ENCODE data around the gene H3-3A.

The H3-3A gene

GRCh38 chr1:226033582-226033981 lies 28.9 kb upstream of the H3-3A start:
- Histone ChIP-seq H3K4me1 (ENCODE audit: insufficient read depth, poor library complexity, severe bottlenecking) (no peaks in the 10 kb centered on the region), H3K27ac (ENCODE audit: poor library complexity, severe bottlenecking) (no peak overlapping the region), H3K36me3 (ENCODE audit: low read depth) (no peaks in the 10 kb centered on the region), H3K4me3 (ENCODE audit: severe bottlenecking) (no peak overlapping the region), H3K9me3 (ENCODE audit: severe bottlenecking) (no peaks in the 10 kb centered on the region), H3K27me3 (ENCODE audit: insufficient read depth, poor library complexity, severe bottlenecking) (no peaks in the 10 kb centered on the region)
- ATAC-seq (ENCODE audit: low read depth) (no peak), DNase-seq (ENCODE audit: low spot score) (no peak)
- TF ChIP-seq CTCF (IDR thresholded peaks at IDR 0.05; ENCODE audit: poor library complexity, severe bottlenecking): no peak

- Histone ChIP-seq H3K4me1 (ENCODE audit: insufficient read depth, poor library complexity, severe bottlenecking) (no peaks in the 10 kb centered on the region), H3K9me3 (ENCODE audit: severe bottlenecking) (no peaks in the 10 kb centered on the region), H3K27me3 (ENCODE audit: insufficient read depth, poor library complexity, severe bottlenecking) (no peaks in the 10 kb centered on the region), H3K36me3 (ENCODE audit: low read depth) (no peaks in the 10 kb centered on the region), H3K4me3 (ENCODE audit: severe bottlenecking) (no peak overlapping the region), H3K27ac (ENCODE audit: poor library complexity, severe bottlenecking) (no peak overlapping the region)
- no peak for DNase-seq (ENCODE audit: low spot score)
- no peak for ATAC-seq (ENCODE audit: low read depth)
- no peak for TF ChIP-seq CTCF (IDR thresholded peaks at IDR 0.05; ENCODE audit: poor library complexity, severe bottlenecking)
Observed at GRCh38 chr1:226033991-226034390, 28.5 kb upstream of the H3-3A start.

- Histone ChIP-seq H3K9me3 (ENCODE audit: severe bottlenecking) (no peaks in the 10 kb centered on the region), H3K27ac (ENCODE audit: poor library complexity, severe bottlenecking) (no peak overlapping the region), H3K36me3 (ENCODE audit: low read depth) (no peaks in the 10 kb centered on the region), H3K4me1 (ENCODE audit: insufficient read depth, poor library complexity, severe bottlenecking) (no peaks in the 10 kb centered on the region), H3K27me3 (ENCODE audit: insufficient read depth, poor library complexity, severe bottlenecking) (no peaks in the 10 kb centered on the region), H3K4me3 (ENCODE audit: severe bottlenecking) (no peak overlapping the region)
- ATAC-seq (ENCODE audit: low read depth) (no peak), DNase-seq (ENCODE audit: low spot score) (no peak)
- TF ChIP-seq CTCF (IDR thresholded peaks at IDR 0.05; ENCODE audit: poor library complexity, severe bottlenecking): no peak
Observed at GRCh38 chr1:226034482-226034881, 28.0 kb upstream of the H3-3A start.

GRCh38 chr1:226035915-226036314 lies 26.6 kb upstream of the H3-3A start:
- H3K27ac ChIP-seq (ENCODE audit: poor library complexity, severe bottlenecking): no peak overlapping the region
- ATAC-seq (ENCODE audit: low read depth) (no peak), DNase-seq (ENCODE audit: low spot score) (no peak)
- H3K4me3 ChIP-seq (ENCODE audit: severe bottlenecking): no peak overlapping the region
- no peaks in the 10 kb centered on the region for H3K36me3 ChIP-seq (ENCODE audit: low read depth)
- H3K9me3 ChIP-seq (ENCODE audit: severe bottlenecking): no peaks in the 10 kb centered on the region
- H3K4me1 ChIP-seq (ENCODE audit: insufficient read depth, poor library complexity, severe bottlenecking): no peaks in the 10 kb centered on the region
- no peaks in the 10 kb centered on the region for H3K27me3 ChIP-seq (ENCODE audit: insufficient read depth, poor library complexity, severe bottlenecking)
- no peak for TF ChIP-seq CTCF (IDR thresholded peaks at IDR 0.05; ENCODE audit: poor library complexity, severe bottlenecking)

- Histone ChIP-seq H3K27me3 (ENCODE audit: insufficient read depth, poor library complexity, severe bottlenecking) (no peaks in the 10 kb centered on the region), H3K36me3 (ENCODE audit: low read depth) (no peaks in the 10 kb centered on the region), H3K4me1 (ENCODE audit: insufficient read depth, poor library complexity, severe bottlenecking) (no peaks in the 10 kb centered on the region), H3K9me3 (ENCODE audit: severe bottlenecking) (no peaks in the 10 kb centered on the region), H3K27ac (ENCODE audit: poor library complexity, severe bottlenecking) (no peak overlapping the region), H3K4me3 (ENCODE audit: severe bottlenecking) (no peak overlapping the region)
- no peak for TF ChIP-seq CTCF (IDR thresholded peaks at IDR 0.05; ENCODE audit: poor library complexity, severe bottlenecking)
- no peak for ATAC-seq (ENCODE audit: low read depth)
- DNase-seq (ENCODE audit: low spot score): no peak
Observed at GRCh38 chr1:226038661-226039060, 23.9 kb upstream of the H3-3A start.

Data from RWPE2 (cell line).